ENCODE results near the gene FAAP100.

Gene FAAP100

GRCh38 chr17:81564778-81565177 lies 12.6 kb upstream of the FAAP100 start:
- no peaks in the 10 kb centered on the region for H3K27me3 ChIP-seq (replicated peaks; ENCODE audit: control insufficient read depth, insufficient read depth, low read length)
- DNase-seq (ENCODE audit: low read depth), result no peak
- H3K36me3 ChIP-seq (ENCODE audit: control insufficient read depth, insufficient read depth, low read length, severe bottlenecking), result peaks cover 70% of the 10 kb centered on the region
- H3K9ac ChIP-seq (ENCODE audit: low read length), result peak overlapping the region; percentile 52
- peaks cover 64% of the 10 kb centered on the region for H3K4me1 ChIP-seq (ENCODE audit: control insufficient read depth, insufficient read depth, low read length)
- H3K4me3 ChIP-seq (ENCODE audit: low read length), result no peak overlapping the region
- H3K9me3 ChIP-seq (ENCODE audit: control insufficient read depth, low read length), result no peaks in the 10 kb centered on the region

- peak; percentile 88 for DNase-seq (ENCODE audit: low read depth)
- H3K4me1 ChIP-seq (ENCODE audit: control insufficient read depth, insufficient read depth, low read length), result peaks cover 64% of the 10 kb centered on the region
- H3K27me3 ChIP-seq (replicated peaks; ENCODE audit: control insufficient read depth, insufficient read depth, low read length), result no peaks in the 10 kb centered on the region
- H3K9ac ChIP-seq (ENCODE audit: low read length), result peak overlapping the region; percentile 52
- no peak overlapping the region for H3K4me3 ChIP-seq (ENCODE audit: low read length)
- no peaks in the 10 kb centered on the region for H3K9me3 ChIP-seq (ENCODE audit: control insufficient read depth, low read length)
- peaks cover 70% of the 10 kb centered on the region for H3K36me3 ChIP-seq (ENCODE audit: control insufficient read depth, insufficient read depth, low read length, severe bottlenecking)
These were observed 11.9 kb upstream of the FAAP100 start for GRCh38 chr17:81563861-81564586.

- Histone ChIP-seq H3K9me3 (ENCODE audit: control insufficient read depth, low read length) (no peaks in the 10 kb centered on the region), H3K4me1 (ENCODE audit: control insufficient read depth, insufficient read depth, low read length) (peaks cover 47% of the 10 kb centered on the region), H3K4me3 (ENCODE audit: low read length) (no peak overlapping the region), H3K9ac (ENCODE audit: low read length) (peak overlapping the region; percentile 35), H3K27me3 (replicated peaks; ENCODE audit: control insufficient read depth, insufficient read depth, low read length) (no peaks in the 10 kb centered on the region), H3K36me3 (ENCODE audit: control insufficient read depth, insufficient read depth, low read length, severe bottlenecking) (peaks cover 84% of the 10 kb centered on the region)
- DNase-seq (ENCODE audit: low read depth), result peak; percentile 19
These were observed 9.3 kb upstream of the FAAP100 start for GRCh38 chr17:81561494-81561885.

- no peak overlapping the region for H3K4me3 ChIP-seq (ENCODE audit: low read length)
- no peak overlapping the region for H3K9ac ChIP-seq (ENCODE audit: low read length)
- no peaks in the 10 kb centered on the region for H3K27me3 ChIP-seq (replicated peaks; ENCODE audit: control insufficient read depth, insufficient read depth, low read length)
- H3K4me1 ChIP-seq (ENCODE audit: control insufficient read depth, insufficient read depth, low read length), result peaks cover 34% of the 10 kb centered on the region
- H3K36me3 ChIP-seq (ENCODE audit: control insufficient read depth, insufficient read depth, low read length, severe bottlenecking), result peaks cover 71% of the 10 kb centered on the region
- no peak for DNase-seq (ENCODE audit: low read depth)
- H3K9me3 ChIP-seq (ENCODE audit: control insufficient read depth, low read length), result no peaks in the 10 kb centered on the region
These were observed 7.0 kb upstream of the FAAP100 start for GRCh38 chr17:81558941-81559806.

DNA sequence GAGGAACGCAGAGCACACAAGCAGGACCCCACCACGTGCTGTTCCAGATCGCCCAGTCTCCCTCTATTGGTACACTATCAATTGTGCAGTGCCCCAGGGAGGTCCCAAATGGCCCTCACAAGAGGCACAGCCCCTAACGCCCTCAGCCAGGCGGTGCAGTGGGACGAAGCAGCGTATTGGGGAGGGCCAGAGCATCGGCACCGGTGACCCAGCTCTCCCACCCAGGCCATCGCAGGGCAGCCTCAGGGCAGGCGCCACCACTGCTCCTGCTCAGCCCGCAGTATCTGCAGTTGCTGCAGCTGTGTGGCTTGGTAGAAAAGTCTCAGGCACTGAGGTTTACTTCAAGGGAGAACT lies 5.9 kb upstream of the FAAP100 start:
- H3K4me3 ChIP-seq (ENCODE audit: low read length), result no peak overlapping the region
- peaks cover 34% of the 10 kb centered on the region for H3K4me1 ChIP-seq (ENCODE audit: control insufficient read depth, insufficient read depth, low read length)
- no peak overlapping the region for H3K9ac ChIP-seq (ENCODE audit: low read length)
- H3K9me3 ChIP-seq (ENCODE audit: control insufficient read depth, low read length), result no peaks in the 10 kb centered on the region
- DNase-seq (ENCODE audit: low read depth), result no peak
- no peaks in the 10 kb centered on the region for H3K27me3 ChIP-seq (replicated peaks; ENCODE audit: control insufficient read depth, insufficient read depth, low read length)
- H3K36me3 ChIP-seq (ENCODE audit: control insufficient read depth, insufficient read depth, low read length, severe bottlenecking), result peaks cover 64% of the 10 kb centered on the region

DNA sequence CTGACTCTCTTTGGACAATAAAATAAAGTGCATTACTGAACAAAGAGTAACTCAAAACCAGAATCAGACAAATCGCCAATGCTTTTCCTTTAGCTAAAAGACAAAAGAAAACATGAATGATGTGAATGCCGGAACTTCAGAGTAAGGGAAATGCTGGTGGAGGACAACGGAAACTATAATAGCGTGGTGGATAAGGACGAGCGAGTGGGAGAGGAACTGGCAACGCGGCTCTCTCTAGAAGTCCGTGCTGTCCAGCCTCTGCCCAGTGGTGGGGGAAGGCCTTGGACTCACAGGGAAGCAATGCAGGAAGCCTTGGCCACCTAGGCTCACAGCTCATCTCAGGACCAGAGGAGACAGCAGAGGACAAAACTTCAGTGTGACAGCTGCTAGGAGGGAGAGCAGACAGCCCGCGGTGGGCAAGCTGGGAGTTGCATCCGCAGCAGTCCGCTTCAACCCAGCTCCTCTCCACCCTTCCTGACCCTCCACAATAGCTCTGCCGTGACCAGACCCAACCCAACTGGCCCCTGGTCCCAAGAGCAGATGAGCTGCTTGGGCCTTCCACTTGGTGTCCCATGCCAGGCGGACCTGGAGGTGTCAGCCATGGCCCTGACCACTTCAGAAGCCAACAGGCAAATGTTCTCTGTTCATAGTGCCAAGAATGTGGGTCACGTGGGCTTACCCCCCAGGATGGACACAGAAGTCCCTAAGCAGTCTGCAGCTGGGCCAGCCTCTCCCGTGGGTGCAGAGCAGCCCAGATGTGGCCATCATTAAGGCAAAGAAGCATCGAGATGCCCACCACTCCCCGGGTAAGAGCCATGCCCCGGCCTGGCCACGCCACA lies 5.3 kb upstream of the FAAP100 start:
- H3K4me1 ChIP-seq (ENCODE audit: control insufficient read depth, insufficient read depth, low read length), result peaks cover 37% of the 10 kb centered on the region
- no peak overlapping the region for H3K4me3 ChIP-seq (ENCODE audit: low read length)
- H3K27me3 ChIP-seq (replicated peaks; ENCODE audit: control insufficient read depth, insufficient read depth, low read length), result no peaks in the 10 kb centered on the region
- H3K9me3 ChIP-seq (ENCODE audit: control insufficient read depth, low read length), result no peaks in the 10 kb centered on the region
- peaks cover 61% of the 10 kb centered on the region for H3K36me3 ChIP-seq (ENCODE audit: control insufficient read depth, insufficient read depth, low read length, severe bottlenecking)
- H3K9ac ChIP-seq (ENCODE audit: low read length), result no peak overlapping the region
- DNase-seq (ENCODE audit: low read depth), result no peak

GRCh38 chr17:81556863-81557262 lies 4.7 kb upstream of the FAAP100 start:
- no peak for DNase-seq (ENCODE audit: low read depth)
- H3K4me1 ChIP-seq (ENCODE audit: control insufficient read depth, insufficient read depth, low read length), result peaks cover 35% of the 10 kb centered on the region
- H3K27me3 ChIP-seq (replicated peaks; ENCODE audit: control insufficient read depth, insufficient read depth, low read length), result no peaks in the 10 kb centered on the region
- H3K4me3 ChIP-seq (ENCODE audit: low read length), result no peak overlapping the region
- H3K9ac ChIP-seq (ENCODE audit: low read length), result no peak overlapping the region
- peaks cover 54% of the 10 kb centered on the region for H3K36me3 ChIP-seq (ENCODE audit: control insufficient read depth, insufficient read depth, low read length, severe bottlenecking)
- no peaks in the 10 kb centered on the region for H3K9me3 ChIP-seq (ENCODE audit: control insufficient read depth, low read length)

- DNase-seq (ENCODE audit: low read depth), result no peak
- H3K4me3 ChIP-seq (ENCODE audit: low read length), result no peak overlapping the region
- no peaks in the 10 kb centered on the region for H3K27me3 ChIP-seq (replicated peaks; ENCODE audit: control insufficient read depth, insufficient read depth, low read length)
- H3K36me3 ChIP-seq (ENCODE audit: control insufficient read depth, insufficient read depth, low read length, severe bottlenecking), result peaks cover 48% of the 10 kb centered on the region
- no peak overlapping the region for H3K9ac ChIP-seq (ENCODE audit: low read length)
- H3K9me3 ChIP-seq (ENCODE audit: control insufficient read depth, low read length), result no peaks in the 10 kb centered on the region
- peaks cover 32% of the 10 kb centered on the region for H3K4me1 ChIP-seq (ENCODE audit: control insufficient read depth, insufficient read depth, low read length)
These were observed 4.1 kb upstream of the FAAP100 start for GRCh38 chr17:81556175-81556691.

- Histone ChIP-seq H3K4me1 (ENCODE audit: control insufficient read depth, insufficient read depth, low read length) (peaks cover 34% of the 10 kb centered on the region), H3K9me3 (ENCODE audit: control insufficient read depth, low read length) (no peaks in the 10 kb centered on the region), H3K27me3 (replicated peaks; ENCODE audit: control insufficient read depth, insufficient read depth, low read length) (no peaks in the 10 kb centered on the region), H3K9ac (ENCODE audit: low read length) (peak overlapping the region; percentile 92), H3K36me3 (ENCODE audit: control insufficient read depth, insufficient read depth, low read length, severe bottlenecking) (peaks cover 41% of the 10 kb centered on the region), H3K4me3 (ENCODE audit: low read length) (peak overlapping the region; percentile 93)
- DNase-seq (ENCODE audit: low read depth), result no peak
These were observed 1.5 kb upstream of the FAAP100 start for GRCh38 chr17:81553616-81554181.

- Histone ChIP-seq H3K4me3 (ENCODE audit: low read length) (peak overlapping the region; percentile 93), H3K9ac (ENCODE audit: low read length) (peak overlapping the region; percentile 92), H3K27me3 (replicated peaks; ENCODE audit: control insufficient read depth, insufficient read depth, low read length) (no peaks in the 10 kb centered on the region), H3K9me3 (ENCODE audit: control insufficient read depth, low read length) (no peaks in the 10 kb centered on the region), H3K4me1 (ENCODE audit: control insufficient read depth, insufficient read depth, low read length) (peaks cover 34% of the 10 kb centered on the region), H3K36me3 (ENCODE audit: control insufficient read depth, insufficient read depth, low read length, severe bottlenecking) (peaks cover 40% of the 10 kb centered on the region)
- peak; percentile 86 for DNase-seq (ENCODE audit: low read depth)
These were observed 964 bp upstream of the FAAP100 start for GRCh38 chr17:81553018-81553615.

Data from adipocyte (in vitro differentiated cells).